ENCODE data around the gene FAM184A. TPM values are rescaled to one million over a fixed set of nuclear protein-coding genes. Genes with fewer than 3 reads are reported as not detected.

FAM184A gene
- total and polyA plus RNA-seq, 2 of the 13 experiments (the other 11 are each of a cell fraction or from before 2014, with no cell fraction given) = 7.0 to 18.0 TPM

DNA sequence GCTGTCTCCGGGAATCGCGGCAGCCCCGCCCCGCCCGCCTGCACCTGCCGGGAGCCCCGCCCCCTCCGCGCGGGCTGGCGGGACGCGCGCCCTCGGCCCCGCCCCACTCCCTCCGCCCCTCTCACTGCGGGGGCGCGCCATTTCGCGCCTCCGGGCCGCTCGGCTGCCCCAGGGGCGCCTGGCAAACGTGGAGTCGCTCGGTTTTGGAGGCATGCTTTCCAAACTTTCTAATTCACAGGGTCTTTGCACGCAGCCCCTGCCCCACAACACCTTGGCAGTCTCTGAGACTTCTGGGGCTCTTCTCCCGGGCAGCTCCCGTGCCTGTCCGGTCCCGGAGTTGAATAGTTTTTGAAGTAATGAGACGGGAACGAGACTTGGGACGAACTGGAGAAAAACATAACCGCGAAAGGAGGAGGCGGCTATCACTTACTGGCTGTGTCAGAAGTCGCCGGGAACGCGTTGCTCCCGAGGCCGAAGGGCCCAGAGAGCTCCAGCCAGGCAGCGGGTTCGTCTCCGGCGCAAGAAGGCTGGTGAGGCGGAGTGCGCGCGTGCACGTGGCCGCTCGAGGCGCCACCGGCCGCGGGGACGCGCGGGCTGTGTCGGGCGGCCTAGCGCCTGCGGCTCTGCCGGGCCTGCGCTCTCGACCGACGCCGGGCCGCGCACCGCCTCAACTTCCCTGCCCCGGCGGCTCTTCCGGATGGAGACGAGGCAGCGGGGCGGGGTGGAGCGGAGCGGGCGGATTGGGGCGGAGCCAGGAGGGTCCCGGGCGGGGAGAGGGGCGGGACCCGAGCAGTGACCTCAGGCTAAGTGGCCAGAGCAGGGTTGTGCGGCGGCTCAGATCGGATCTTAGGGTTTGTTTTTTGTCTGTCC, 143.8 kb downstream of the FAM184A start, which contains the start of gene MCM9 (continued):
- TF ChIP-seq, protein P1, sequence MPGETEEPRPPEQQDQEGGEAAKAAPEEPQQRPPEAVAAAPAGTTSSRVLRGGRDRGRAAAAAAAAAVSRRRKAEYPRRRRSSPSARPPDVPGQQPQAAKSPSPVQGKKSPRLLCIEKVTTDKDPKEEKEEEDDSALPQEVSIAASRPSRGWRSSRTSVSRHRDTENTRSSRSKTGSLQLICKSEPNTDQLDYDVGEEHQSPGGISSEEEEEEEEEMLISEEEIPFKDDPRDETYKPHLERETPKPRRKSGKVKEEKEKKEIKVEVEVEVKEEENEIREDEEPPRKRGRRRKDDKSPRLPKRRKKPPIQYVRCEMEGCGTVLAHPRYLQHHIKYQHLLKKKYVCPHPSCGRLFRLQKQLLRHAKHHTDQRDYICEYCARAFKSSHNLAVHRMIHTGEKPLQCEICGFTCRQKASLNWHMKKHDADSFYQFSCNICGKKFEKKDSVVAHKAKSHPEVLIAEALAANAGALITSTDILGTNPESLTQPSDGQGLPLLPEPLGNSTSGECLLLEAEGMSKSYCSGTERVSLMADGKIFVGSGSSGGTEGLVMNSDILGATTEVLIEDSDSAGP (CRISPR knock-in tag; IDR thresholded peaks at IDR 0.05; ENCODE audit: borderline replicate concordance) = peak; percentile 80
- TF ChIP-seq, protein P2, sequence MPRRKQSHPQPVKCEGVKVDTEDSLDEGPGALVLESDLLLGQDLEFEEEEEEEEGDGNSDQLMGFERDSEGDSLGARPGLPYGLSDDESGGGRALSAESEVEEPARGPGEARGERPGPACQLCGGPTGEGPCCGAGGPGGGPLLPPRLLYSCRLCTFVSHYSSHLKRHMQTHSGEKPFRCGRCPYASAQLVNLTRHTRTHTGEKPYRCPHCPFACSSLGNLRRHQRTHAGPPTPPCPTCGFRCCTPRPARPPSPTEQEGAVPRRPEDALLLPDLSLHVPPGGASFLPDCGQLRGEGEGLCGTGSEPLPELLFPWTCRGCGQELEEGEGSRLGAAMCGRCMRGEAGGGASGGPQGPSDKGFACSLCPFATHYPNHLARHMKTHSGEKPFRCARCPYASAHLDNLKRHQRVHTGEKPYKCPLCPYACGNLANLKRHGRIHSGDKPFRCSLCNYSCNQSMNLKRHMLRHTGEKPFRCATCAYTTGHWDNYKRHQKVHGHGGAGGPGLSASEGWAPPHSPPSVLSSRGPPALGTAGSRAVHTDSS (CRISPR knock-in tag; conservative IDR thresholded peaks at IDR 0.05) = no peak
- TF ChIP-seq DBP (CRISPR knock-in tag; IDR thresholded peaks at IDR 0.05; ENCODE audit: not compliant biosample characterization) = peak; percentile 25
- no peak for TF ChIP-seq PLRG1 (conservative IDR thresholded peaks at IDR 0.05)
- TF ChIP-seq ZNF530 (CRISPR knock-in tag; IDR thresholded peaks at IDR 0.05; ENCODE audit: low read depth) = no peak
- peak; percentile 79 for TF ChIP-seq IKZF5 (CRISPR knock-in tag; IDR thresholded peaks at IDR 0.05)
- no peak for TF ChIP-seq RCOR2 (CRISPR knock-in tag; IDR thresholded peaks at IDR 0.05)
- no peak for TF ChIP-seq EHMT2 (IDR thresholded peaks at IDR 0.05; ENCODE audit: borderline replicate concordance, low read depth, low read length)
- 0 out of 2 replicates have a peak, but pooled peaks have one; percentile 49 for TF ChIP-seq HINFP (CRISPR knock-in tag; IDR thresholded peaks at IDR 0.05; ENCODE audit: low read depth)
- TF ChIP-seq HMGA1 (CRISPR knock-in tag; conservative IDR thresholded peaks at IDR 0.05) = no peak
- peak; percentile 56 for TF ChIP-seq GABPA (IDR thresholded peaks at IDR 0.05; ENCODE audit: low read depth, low read length)
- TF ChIP-seq GABPA (CRISPR knock-in tag; IDR thresholded peaks at IDR 0.05; ENCODE audit: low read depth) = peak; percentile 54; the same call in 1 of the 2 replicates
- TF ChIP-seq, protein P3, sequence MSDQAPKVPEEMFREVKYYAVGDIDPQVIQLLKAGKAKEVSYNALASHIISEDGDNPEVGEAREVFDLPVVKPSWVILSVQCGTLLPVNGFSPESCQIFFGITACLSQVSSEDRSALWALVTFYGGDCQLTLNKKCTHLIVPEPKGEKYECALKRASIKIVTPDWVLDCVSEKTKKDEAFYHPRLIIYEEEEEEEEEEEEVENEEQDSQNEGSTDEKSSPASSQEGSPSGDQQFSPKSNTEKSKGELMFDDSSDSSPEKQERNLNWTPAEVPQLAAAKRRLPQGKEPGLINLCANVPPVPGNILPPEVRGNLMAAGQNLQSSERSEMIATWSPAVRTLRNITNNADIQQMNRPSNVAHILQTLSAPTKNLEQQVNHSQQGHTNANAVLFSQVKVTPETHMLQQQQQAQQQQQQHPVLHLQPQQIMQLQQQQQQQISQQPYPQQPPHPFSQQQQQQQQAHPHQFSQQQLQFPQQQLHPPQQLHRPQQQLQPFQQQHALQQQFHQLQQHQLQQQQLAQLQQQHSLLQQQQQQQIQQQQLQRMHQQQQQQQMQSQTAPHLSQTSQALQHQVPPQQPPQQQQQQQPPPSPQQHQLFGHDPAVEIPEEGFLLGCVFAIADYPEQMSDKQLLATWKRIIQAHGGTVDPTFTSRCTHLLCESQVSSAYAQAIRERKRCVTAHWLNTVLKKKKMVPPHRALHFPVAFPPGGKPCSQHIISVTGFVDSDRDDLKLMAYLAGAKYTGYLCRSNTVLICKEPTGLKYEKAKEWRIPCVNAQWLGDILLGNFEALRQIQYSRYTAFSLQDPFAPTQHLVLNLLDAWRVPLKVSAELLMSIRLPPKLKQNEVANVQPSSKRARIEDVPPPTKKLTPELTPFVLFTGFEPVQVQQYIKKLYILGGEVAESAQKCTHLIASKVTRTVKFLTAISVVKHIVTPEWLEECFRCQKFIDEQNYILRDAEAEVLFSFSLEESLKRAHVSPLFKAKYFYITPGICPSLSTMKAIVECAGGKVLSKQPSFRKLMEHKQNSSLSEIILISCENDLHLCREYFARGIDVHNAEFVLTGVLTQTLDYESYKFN (CRISPR knock-in tag; conservative IDR thresholded peaks at IDR 0.05) = peak; percentile 35
- TF ChIP-seq RBM39 (IDR thresholded peaks at IDR 0.05; ENCODE audit: low read depth, low read length, poor library complexity, severe bottlenecking) = peak; percentile 52
- peak; percentile 77 for TF ChIP-seq MAX (IDR thresholded peaks at IDR 0.05)
- no peak for TF ChIP-seq SRF (IDR thresholded peaks at IDR 0.05; ENCODE audit: low read depth, low read length)
- peak; percentile 80; the same call in 1 of the 2 replicates for TF ChIP-seq SMAD9 (CRISPR knock-in tag; IDR thresholded peaks at IDR 0.05)
